HEK293 (cell line): ENCODE data around the gene BRF1.

ENCODE experiments used
- CTCF ChIA-PET: fragments of 350-600 bp; formaldehyde crosslinking; extraction: SDS; loops from one replicate; lab custom pipeline; 2021; ENCODE audit warnings: antibody characterized with exemption; lab: Yijun Ruan, JAX
- POLR2A ChIA-PET: fragments of 300-600 bp; formaldehyde crosslinking; extraction: SDS; loops from one replicate; lab custom pipeline; 2020; ENCODE audit warnings: antibody characterized with exemption, inconsistent platforms; lab: Yijun Ruan, JAX
- H3K27ac ChIP-seq: fragments of 200-500 bp; sonication (Bioruptor generic); 2 replicates; pipeline ENCODE4 v1.5.1; 2014; ENCODE audit warnings: low read depth, low read length, control low read depth, inconsistent platforms; ENCODE audit errors: extremely low read depth
- H3K36me3 ChIP-seq, 2 experiments: fragments of 200-500 bp in 1 of 2; sonication (Bioruptor generic) in 1 of 2; 1 replicate in 1 of 2; 2 replicates in 1 of 2; pipeline ENCODE4 v1.5.1; 2014 to 2017; ENCODE audit warnings: inconsistent platforms in 2 of 2, low read length in 2 of 2; ENCODE audit not compliant: control insufficient read depth in 2 of 2, insufficient read depth in 1 of 2
- H3K4me1 ChIP-seq: fragments of 200-500 bp; sonication (Bioruptor generic); 2 replicates; pipeline ENCODE4 v1.5.1; 2014; ENCODE audit warnings: mild to moderate bottlenecking, low read length, inconsistent platforms; ENCODE audit not compliant: control insufficient read depth, insufficient read depth
- H3K4me3 ChIP-seq: 2 replicates; pipeline ENCODE4 v1.5.1; 2011; ENCODE audit warnings: low read depth, mild to moderate bottlenecking, control low read depth, low read length, moderate library complexity
- H3K9me3 ChIP-seq: fragments of 200-500 bp; sonication (Bioruptor generic); 2 replicates; pipeline ENCODE4 v1.5.1; 2014; ENCODE audit warnings: low read depth, low read length, inconsistent platforms; ENCODE audit not compliant: control insufficient read depth, insufficient read depth
- AEBP2 ChIP-seq: fragments of 450-650 bp; formaldehyde crosslinking; IDR thresholded peaks from 2 replicates; pipeline ENCODE4 v1.5.1; 2016; ENCODE audit warnings: missing biosample characterization, missing genetic modification characterization, borderline replicate concordance
- BCL11B ChIP-seq: fragments of 450-650 bp; formaldehyde crosslinking; IDR thresholded peaks from 2 replicates; pipeline ENCODE4 v1.5.1; 2016; ENCODE audit warnings: low read depth, missing biosample characterization, missing genetic modification characterization
- GFI1B ChIP-seq: fragments of 450-650 bp; formaldehyde crosslinking; IDR thresholded peaks from 2 replicates; pipeline ENCODE4 v1.5.1; 2016; ENCODE audit warnings: missing biosample characterization, missing genetic modification characterization
- GLIS2 ChIP-seq: fragments of 450-650 bp; formaldehyde crosslinking; IDR thresholded peaks from 2 replicates; pipeline ENCODE4 v1.5.1; 2016; ENCODE audit warnings: missing biosample characterization, missing genetic modification characterization
- PRDM4 ChIP-seq: fragments of 450-650 bp; formaldehyde crosslinking; IDR thresholded peaks from 2 replicates; pipeline ENCODE4 v1.5.1; 2017; ENCODE audit warnings: missing biosample characterization, missing genetic modification characterization
- SCRT1 ChIP-seq: fragments of 450-650 bp; formaldehyde crosslinking; IDR thresholded peaks from 2 replicates; pipeline ENCODE4 v1.5.1; 2016; ENCODE audit warnings: missing biosample characterization, missing genetic modification characterization, borderline replicate concordance
- YY2 ChIP-seq: fragments of 450-650 bp; formaldehyde crosslinking; IDR thresholded peaks from 2 replicates; pipeline ENCODE4 v1.5.1; 2016; ENCODE audit warnings: missing biosample characterization, missing genetic modification characterization
- ZBTB11 ChIP-seq: fragments of 450-650 bp; formaldehyde crosslinking; conservative IDR thresholded peaks from 2 replicates; pipeline ENCODE4 v1.5.1; 2016; ENCODE audit warnings: low read depth, missing biosample characterization, missing genetic modification characterization
- ZNF112 ChIP-seq: fragments of 450-650 bp; formaldehyde crosslinking; IDR thresholded peaks from 2 replicates; pipeline ENCODE4 v1.5.0; 2017; ENCODE audit warnings: missing biosample characterization, missing genetic modification characterization
- ZNF132 ChIP-seq: fragments of 450-650 bp; formaldehyde crosslinking; IDR thresholded peaks from 2 replicates; pipeline ENCODE4 v1.5.1; 2017; ENCODE audit warnings: missing biosample characterization, missing genetic modification characterization, borderline replicate concordance
- ZNF2 ChIP-seq: fragments of 450-650 bp; formaldehyde crosslinking; IDR thresholded peaks from 2 replicates; pipeline ENCODE4 v1.5.1; 2016; ENCODE audit warnings: missing biosample characterization, missing genetic modification characterization
- ZNF202 ChIP-seq: fragments of 450-650 bp; formaldehyde crosslinking; IDR thresholded peaks from 2 replicates; pipeline ENCODE4 v1.5.1; 2016; ENCODE audit warnings: missing biosample characterization, missing genetic modification characterization, borderline replicate concordance
- ZNF214 ChIP-seq: fragments of 450-650 bp; formaldehyde crosslinking; IDR thresholded peaks from 2 replicates; pipeline ENCODE4 v1.5.1; 2017; ENCODE audit warnings: missing biosample characterization, mild to moderate bottlenecking, missing genetic modification characterization, borderline replicate concordance
- ZNF292 ChIP-seq: fragments of 450-650 bp; formaldehyde crosslinking; IDR thresholded peaks from 2 replicates; pipeline ENCODE4 v1.5.1; 2016; ENCODE audit warnings: low read depth, missing biosample characterization, missing genetic modification characterization, borderline replicate concordance
- ZNF324 ChIP-seq: fragments of 450-650 bp; formaldehyde crosslinking; IDR thresholded peaks from 2 replicates; pipeline ENCODE4 v1.5.1; 2016; ENCODE audit warnings: missing biosample characterization, missing genetic modification characterization
- ZNF416 ChIP-seq: fragments of 450-650 bp; formaldehyde crosslinking; IDR thresholded peaks from 2 replicates; pipeline ENCODE4 v1.5.1; 2016; ENCODE audit warnings: missing biosample characterization, missing genetic modification characterization
- ZNF433 ChIP-seq: fragments of 450-650 bp; formaldehyde crosslinking; IDR thresholded peaks from 2 replicates; pipeline ENCODE4 v1.5.1; 2016; ENCODE audit warnings: missing biosample characterization, missing genetic modification characterization, low read depth
- ZNF48 ChIP-seq: fragments of 450-650 bp; formaldehyde crosslinking; IDR thresholded peaks from 2 replicates; pipeline ENCODE4 v1.5.1; 2016; ENCODE audit warnings: missing biosample characterization, missing genetic modification characterization
- ZNF596 ChIP-seq: fragments of 450-650 bp; IDR thresholded peaks from 2 replicates; pipeline ENCODE4 v1.5.0; 2018; ENCODE audit warnings: missing biosample characterization, mild to moderate bottlenecking, missing genetic modification characterization, moderate library complexity
- ZNF624 ChIP-seq: fragments of 450-650 bp; formaldehyde crosslinking; IDR thresholded peaks from 2 replicates; pipeline ENCODE4 v1.5.1; 2017; ENCODE audit warnings: missing biosample characterization, missing genetic modification characterization
- ZNF629 ChIP-seq: fragments of 450-650 bp; formaldehyde crosslinking; IDR thresholded peaks from 2 replicates; pipeline ENCODE4 v1.5.1; 2017; ENCODE audit warnings: missing biosample characterization, missing genetic modification characterization
- ZNF768 ChIP-seq: fragments of 450-650 bp; formaldehyde crosslinking; IDR thresholded peaks from 2 replicates; pipeline ENCODE4 v1.5.1; 2018; ENCODE audit warnings: missing biosample characterization, mild to moderate bottlenecking, missing genetic modification characterization
- ZNF776 ChIP-seq: fragments of 450-650 bp; formaldehyde crosslinking; IDR thresholded peaks from 2 replicates; pipeline ENCODE4 v1.5.0; 2017; ENCODE audit warnings: missing biosample characterization, missing genetic modification characterization, borderline replicate concordance
- ZSCAN23 ChIP-seq: fragments of 450-650 bp; formaldehyde crosslinking; IDR thresholded peaks from 2 replicates; pipeline ENCODE4 v1.5.1; 2016; ENCODE audit warnings: missing biosample characterization, missing genetic modification characterization
- ZSCAN30 ChIP-seq: fragments of 450-650 bp; IDR thresholded peaks from 2 replicates; pipeline ENCODE4 v1.5.1; 2018; ENCODE audit warnings: missing biosample characterization, mild to moderate bottlenecking, missing genetic modification characterization, moderate library complexity
- TF ChIP-seq, protein P1 (sequence below): fragments of 450-650 bp; formaldehyde crosslinking; IDR thresholded peaks from 2 replicates; pipeline ENCODE4 v1.5.1; 2016; ENCODE audit warnings: missing biosample characterization, missing genetic modification characterization
- TF ChIP-seq, protein P2 (sequence below): fragments of 450-650 bp; formaldehyde crosslinking; IDR thresholded peaks from 2 replicates; pipeline ENCODE4 v1.5.1; 2016; ENCODE audit warnings: missing biosample characterization, missing genetic modification characterization

BRF1 gene

GRCh38 chr14:105247715-105248367 lies 53.0 kb downstream of the BRF1 start:
- peaks cover 4 to 50% of the 10 kb centered on the region in 2 experiments; a peak in 2 of 3 replicates for H3K36me3 ChIP-seq
- no peaks in the 10 kb centered on the region for H3K9me3 ChIP-seq
- CTCF ChIA-PET: interaction anchor here (0.7 kb wide), 2 partner anchors 45 to 80 kb away, joined by 3 read pairs; no protein-coding TSS in a partner anchor
- H3K4me1 ChIP-seq: peaks cover 6% of the 10 kb centered on the region
- H3K27ac ChIP-seq: peak overlapping the region; percentile 52; the same call in 1 of the 2 replicates
- POLR2A ChIA-PET: interaction anchor here (1.3 to 1.5 kb wide), 4 partner anchors 24 to 83 kb away, joined by 3 to 7 read pairs (median 4); partner anchors contain the start of gene BRF1
- peak overlapping the region; percentile 55 for H3K4me3 ChIP-seq
- no peak for TF ChIP-seq ZSCAN23 (tag by site-specific recombination)
- TF ChIP-seq ZNF214: no peak
- no peak for TF ChIP-seq GLIS2 (tag by site-specific recombination)
- peak; percentile 59; the same call in 1 of the 2 replicates for TF ChIP-seq ZNF2 (tag by site-specific recombination)
- no peak for TF ChIP-seq YY2 (tag by site-specific recombination)
- peak; percentile 17; the same call in 1 of the 2 replicates for TF ChIP-seq ZSCAN30 (tag by site-specific recombination)
- TF ChIP-seq ZNF624 (tag by site-specific recombination): no peak
- TF ChIP-seq, protein P1, sequence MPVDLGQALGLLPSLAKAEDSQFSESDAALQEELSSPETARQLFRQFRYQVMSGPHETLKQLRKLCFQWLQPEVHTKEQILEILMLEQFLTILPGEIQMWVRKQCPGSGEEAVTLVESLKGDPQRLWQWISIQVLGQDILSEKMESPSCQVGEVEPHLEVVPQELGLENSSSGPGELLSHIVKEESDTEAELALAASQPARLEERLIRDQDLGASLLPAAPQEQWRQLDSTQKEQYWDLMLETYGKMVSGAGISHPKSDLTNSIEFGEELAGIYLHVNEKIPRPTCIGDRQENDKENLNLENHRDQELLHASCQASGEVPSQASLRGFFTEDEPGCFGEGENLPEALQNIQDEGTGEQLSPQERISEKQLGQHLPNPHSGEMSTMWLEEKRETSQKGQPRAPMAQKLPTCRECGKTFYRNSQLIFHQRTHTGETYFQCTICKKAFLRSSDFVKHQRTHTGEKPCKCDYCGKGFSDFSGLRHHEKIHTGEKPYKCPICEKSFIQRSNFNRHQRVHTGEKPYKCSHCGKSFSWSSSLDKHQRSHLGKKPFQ (tag by site-specific recombination): no peak
- no peak for TF ChIP-seq ZNF132 (tag by site-specific recombination)
- no peak for TF ChIP-seq AEBP2 (tag by site-specific recombination)
- TF ChIP-seq ZNF324 (tag by site-specific recombination): 0 out of 2 replicates have a peak, but pooled peaks have one; percentile 52
- no peak for TF ChIP-seq SCRT1 (tag by site-specific recombination)
- TF ChIP-seq GFI1B (tag by site-specific recombination): no peak
- no peak for TF ChIP-seq ZBTB11 (tag by site-specific recombination)
- no peak for TF ChIP-seq ZNF292 (tag by site-specific recombination)
- TF ChIP-seq ZNF629: peak; percentile 38; the same call in 1 of the 2 replicates
- TF ChIP-seq ZNF202 (tag by site-specific recombination): no peak
- TF ChIP-seq ZNF416 (tag by site-specific recombination): no peak
- TF ChIP-seq ZNF768: peak; percentile 99
- TF ChIP-seq ZNF48 (tag by site-specific recombination): no peak
- no peak for TF ChIP-seq PRDM4 (tag by site-specific recombination)
- no peak for TF ChIP-seq ZNF112 (tag by site-specific recombination)
- no peak for TF ChIP-seq BCL11B
- TF ChIP-seq ZNF433 (tag by site-specific recombination): no peak
- no peak for TF ChIP-seq ZNF596 (tag by site-specific recombination)
- TF ChIP-seq, protein P2, sequence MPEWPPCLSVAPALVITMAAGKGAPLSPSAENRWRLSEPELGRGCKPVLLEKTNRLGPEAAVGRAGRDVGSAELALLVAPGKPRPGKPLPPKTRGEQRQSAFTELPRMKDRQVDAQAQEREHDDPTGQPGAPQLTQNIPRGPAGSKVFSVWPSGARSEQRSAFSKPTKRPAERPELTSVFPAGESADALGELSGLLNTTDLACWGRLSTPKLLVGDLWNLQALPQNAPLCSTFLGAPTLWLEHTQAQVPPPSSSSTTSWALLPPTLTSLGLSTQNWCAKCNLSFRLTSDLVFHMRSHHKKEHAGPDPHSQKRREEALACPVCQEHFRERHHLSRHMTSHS (tag by site-specific recombination): no peak
- TF ChIP-seq ZNF776 (tag by site-specific recombination): no peak
